B cell (primary cell): ENCODE measurements around the gene MBTPS1. TPM values are rescaled to one million over a fixed set of nuclear protein-coding genes. Genes with fewer than 3 reads are reported as not detected.

Experiments used
- ATAC-seq: fragments of 200-7000 bp; cut with Tn5 transposase; one replicate; pipeline ENCODE4 v1.10.0; 2021; ENCODE audit warnings: low read depth, mild to moderate bottlenecking, moderate number of reproducible peaks, moderate library complexity
- CTCF ChIA-PET: fragments of 350-600 bp; sonication (Branson Sonifier 250); formaldehyde crosslinking; loops from one replicate; lab custom pipeline; 2021; ENCODE audit warnings: antibody characterized with exemption, inconsistent platforms; lab: Charles Lee
- POLR2A ChIA-PET: fragments of 350-600 bp; sonication (Branson Sonifier 250); formaldehyde crosslinking; loops from one replicate; lab custom pipeline; 2021; ENCODE audit warnings: antibody characterized with exemption; lab: Charles Lee
- DNase-seq: peaks from one replicate; pipeline ENCODE4 v3.0.0; 2013
- H2AFZ ChIP-seq: 2 replicates; pipeline ENCODE4 v1.6.1; 2012; ENCODE audit warnings: mild to moderate bottlenecking, low read depth, low read length; ENCODE audit not compliant: insufficient read depth, poor library complexity, severe bottlenecking
- H3K27ac ChIP-seq, 2 donors: 1 replicate in 1 of 2; 2 replicates in 1 of 2; pipeline ENCODE4 v1.5.1; 2012 to 2013; ENCODE audit warnings: low read length in 2 of 2, mild to moderate bottlenecking in 2 of 2, moderate library complexity in 1 of 2
- H3K27me3 ChIP-seq, 4 experiments: fragments of 200-600 bp in 1 of 4; sonication (generic) in 1 of 4; replicated peaks in 1 of 4; 1 replicate in 2 of 4; 2 replicates in 2 of 4; pipeline versions ENCODE4 v1.6.1 to v1.7.0; 2013 to 2016; ENCODE audit warnings: low read length in 3 of 4, mild to moderate bottlenecking in 2 of 4, mixed read lengths in 1 of 4, moderate library complexity in 1 of 4; ENCODE audit not compliant: insufficient read depth in 4 of 4, control insufficient read depth in 3 of 4; ENCODE audit errors: control extremely low read depth in 1 of 4
- H3K36me3 ChIP-seq, 2 experiments: replicated peaks in 1 of 2; 1 replicate in 1 of 2; 2 replicates in 1 of 2; pipeline versions ENCODE4 v1.6.1 to v1.7.1; 2013; ENCODE audit warnings: low read length in 1 of 2; ENCODE audit not compliant: insufficient read depth in 2 of 2, control insufficient read depth in 1 of 2; ENCODE audit errors: control extremely low read depth in 1 of 2, extremely low read depth in 1 of 2
- H3K4me1 ChIP-seq, 2 donors: fragments of 200-600 bp in 1 of 2; sonication (generic) in 1 of 2; 1 replicate in 1 of 2; 2 replicates in 1 of 2; pipeline versions ENCODE4 v1.5.1 to v1.6.1; 2013 to 2017; ENCODE audit warnings: low read length in 2 of 2; ENCODE audit not compliant: control insufficient read depth in 2 of 2, insufficient read depth in 2 of 2
- H3K4me2 ChIP-seq: replicated peaks from 2 replicates; pipeline ENCODE3; 2012; ENCODE audit warnings: mild to moderate bottlenecking, low read depth, low read length; ENCODE audit not compliant: poor library complexity, severe bottlenecking
- H3K4me3 ChIP-seq, 5 experiments: fragments of 200-600 bp in 1 of 5; sonication (generic) in 1 of 5; 1 replicate in 3 of 5; 2 replicates in 2 of 5; pipeline versions ENCODE4 v1.5.1 to v1.7.0; 2011 to 2016; ENCODE audit warnings: low read length in 4 of 5, mild to moderate bottlenecking in 4 of 5, low read depth in 2 of 5, control low read depth in 1 of 5, moderate library complexity in 1 of 5; ENCODE audit not compliant: insufficient read depth in 1 of 5; ENCODE audit errors: control extremely low read depth in 1 of 5, extremely low read depth in 1 of 5
- H3K79me2 ChIP-seq: fragments of 200-600 bp; sonication (generic); one replicate; pipeline ENCODE4 v1.6.0; 2016; ENCODE audit warnings: low read length; ENCODE audit not compliant: control insufficient read depth, insufficient read depth
- H3K9ac ChIP-seq: fragments of 200-600 bp; sonication (generic); 2 replicates; pipeline ENCODE4 v1.6.1; 2017; ENCODE audit warnings: mild to moderate bottlenecking, low read length, moderate library complexity
- H3K9me3 ChIP-seq, 3 donors: one replicate each; pipeline versions ENCODE4 v1.6.1 to v1.7.1; 2013; ENCODE audit warnings: low read length in 2 of 3; ENCODE audit not compliant: control insufficient read depth in 2 of 3, insufficient read depth in 1 of 3; ENCODE audit errors: control extremely low read depth in 1 of 3
- H4K20me1 ChIP-seq: 2 replicates; pipeline ENCODE4 v1.6.0; 2012; ENCODE audit warnings: mild to moderate bottlenecking, low read length; ENCODE audit not compliant: insufficient read depth, control insufficient read depth, poor library complexity, severe bottlenecking
- H3K27ac Mint-ChIP-seq: one replicate; pipeline ENCODE4 v1.8.0; 2021; ENCODE audit warnings: mixed read lengths
- H3K27me3 Mint-ChIP-seq: one replicate; pipeline ENCODE4 v1.8.0; 2021; ENCODE audit warnings: mixed read lengths
- H3K4me1 Mint-ChIP-seq: one replicate; pipeline ENCODE4 v1.8.0; 2021; ENCODE audit warnings: mixed read lengths
- H3K4me3 Mint-ChIP-seq: one replicate; pipeline ENCODE4 v1.8.0; 2021; ENCODE audit warnings: mixed read lengths
- H3K9me3 Mint-ChIP-seq: one replicate; pipeline ENCODE4 v1.8.0; 2022; ENCODE audit warnings: mixed read lengths; ENCODE audit not compliant: insufficient read depth
- EZH2 ChIP-seq: IDR thresholded peaks from 2 replicates; pipeline ENCODE4 v1.6.1; 2012; ENCODE audit warnings: borderline replicate concordance, low read depth, mild to moderate bottlenecking, moderate library complexity, low read length; ENCODE audit not compliant: insufficient read depth, poor library complexity, severe bottlenecking
- WGBS: methylation state at CpG from one replicate; pipeline ENCODE4 v1.1.5; 2013; ENCODE audit warnings: missing lambda C conversion rate; ENCODE audit not compliant: insufficient coverage; 5-methylcytosine and 5-hydroxymethylcytosine counted together
- intact Hi-C: fragments of 100-400 bp; cut with micrococcal nuclease; formaldehyde crosslinking; loops from one replicate; pipeline ENCODE4 v1.10.0; 2022
- polyA plus RNA-seq: library from polyadenylated mRNA; depleted of rRNA; stranded (reverse); fragments of >200 nt; gene quantifications from 2 replicates; pipeline ENCODE4 v1.2.3, GENCODE V29; 2012
- total RNA-seq, 2 donors: library from RNA; stranded (reverse); fragments of 120-200 nt in 1 of 2; gene quantifications; 1 replicate in 1 of 2; 2 replicates in 1 of 2; pipeline versions ENCODE4 v1.2.3 to v1.2.4, GENCODE V29; 2013 to 2022
- TF ChIP-seq, protein P1 (sequence below): fragments of 200-600 bp; IDR thresholded peaks from one replicate; pipeline ENCODE4 v1.8.0; 2022; ENCODE audit warnings: antibody characterized with exemption, mild to moderate bottlenecking

The MBTPS1 gene
- total and polyA plus RNA-seq, 2 donors (not counting 1 experiment from before 2014, with no cell fraction given), result 85.9 to 120 TPM

DNA sequence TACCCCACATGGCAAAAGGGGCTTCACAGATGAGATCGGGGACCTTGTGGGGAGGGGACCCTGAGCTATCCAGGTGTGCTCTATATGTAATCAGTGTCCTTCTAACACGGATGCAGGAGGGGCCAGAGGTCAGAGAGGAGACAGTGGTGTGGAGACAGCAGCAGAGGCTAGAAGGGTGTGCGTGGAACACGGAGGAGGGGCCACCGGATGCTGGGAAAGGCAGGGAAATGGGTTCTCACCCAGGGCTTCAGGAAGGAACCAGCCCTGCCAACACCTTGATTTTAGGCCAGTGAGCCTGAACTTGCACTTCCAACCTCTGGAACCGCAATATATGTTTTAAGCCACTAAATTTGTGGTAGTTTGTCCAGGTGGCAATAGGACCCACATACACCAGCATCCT lies 69.5 kb downstream of the MBTPS1 start:
- Histone ChIP-seq H3K4me2 (no peak overlapping the region), H4K20me1 (no peaks in the 10 kb centered on the region), H3K27ac (no peak overlapping the region), H3K4me3 (no peak overlapping the region), H3K27me3 (peaks cover 0 to 19% (median 3%) of the 10 kb centered on the region in 4 experiments), H3K9me3 (peaks cover 0 to 2% (median 0%) of the 10 kb centered on the region in 3 donors), H3K79me2 (no peaks in the 10 kb centered on the region), H3K9ac (no peak overlapping the region), H3K4me1 (no peaks in the 10 kb centered on the region), H2AFZ (no peak overlapping the region), H3K36me3 (peaks cover 4 to 22% of the 10 kb centered on the region in 2 experiments)
- Mint-ChIP-seq H3K4me1 (no peaks in the 10 kb centered on the region), H3K27me3 (peaks cover 18% of the 10 kb centered on the region), H3K9me3 (no peaks in the 10 kb centered on the region), H3K27ac (no peak overlapping the region), H3K4me3 (no peak overlapping the region)
- WGBS, result 84% methylated on average over 6 of the region's 6 CpGs
- ATAC-seq (no peak), DNase-seq (no peak)
- TF ChIP-seq EZH2, result no peak
- TF ChIP-seq, protein P1, sequence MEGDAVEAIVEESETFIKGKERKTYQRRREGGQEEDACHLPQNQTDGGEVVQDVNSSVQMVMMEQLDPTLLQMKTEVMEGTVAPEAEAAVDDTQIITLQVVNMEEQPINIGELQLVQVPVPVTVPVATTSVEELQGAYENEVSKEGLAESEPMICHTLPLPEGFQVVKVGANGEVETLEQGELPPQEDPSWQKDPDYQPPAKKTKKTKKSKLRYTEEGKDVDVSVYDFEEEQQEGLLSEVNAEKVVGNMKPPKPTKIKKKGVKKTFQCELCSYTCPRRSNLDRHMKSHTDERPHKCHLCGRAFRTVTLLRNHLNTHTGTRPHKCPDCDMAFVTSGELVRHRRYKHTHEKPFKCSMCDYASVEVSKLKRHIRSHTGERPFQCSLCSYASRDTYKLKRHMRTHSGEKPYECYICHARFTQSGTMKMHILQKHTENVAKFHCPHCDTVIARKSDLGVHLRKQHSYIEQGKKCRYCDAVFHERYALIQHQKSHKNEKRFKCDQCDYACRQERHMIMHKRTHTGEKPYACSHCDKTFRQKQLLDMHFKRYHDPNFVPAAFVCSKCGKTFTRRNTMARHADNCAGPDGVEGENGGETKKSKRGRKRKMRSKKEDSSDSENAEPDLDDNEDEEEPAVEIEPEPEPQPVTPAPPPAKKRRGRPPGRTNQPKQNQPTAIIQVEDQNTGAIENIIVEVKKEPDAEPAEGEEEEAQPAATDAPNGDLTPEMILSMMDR, result no peak
- CTCF ChIA-PET, result no interaction called here
- intact Hi-C loops, result no loop called here
- POLR2A ChIA-PET, result no interaction called here

DNA sequence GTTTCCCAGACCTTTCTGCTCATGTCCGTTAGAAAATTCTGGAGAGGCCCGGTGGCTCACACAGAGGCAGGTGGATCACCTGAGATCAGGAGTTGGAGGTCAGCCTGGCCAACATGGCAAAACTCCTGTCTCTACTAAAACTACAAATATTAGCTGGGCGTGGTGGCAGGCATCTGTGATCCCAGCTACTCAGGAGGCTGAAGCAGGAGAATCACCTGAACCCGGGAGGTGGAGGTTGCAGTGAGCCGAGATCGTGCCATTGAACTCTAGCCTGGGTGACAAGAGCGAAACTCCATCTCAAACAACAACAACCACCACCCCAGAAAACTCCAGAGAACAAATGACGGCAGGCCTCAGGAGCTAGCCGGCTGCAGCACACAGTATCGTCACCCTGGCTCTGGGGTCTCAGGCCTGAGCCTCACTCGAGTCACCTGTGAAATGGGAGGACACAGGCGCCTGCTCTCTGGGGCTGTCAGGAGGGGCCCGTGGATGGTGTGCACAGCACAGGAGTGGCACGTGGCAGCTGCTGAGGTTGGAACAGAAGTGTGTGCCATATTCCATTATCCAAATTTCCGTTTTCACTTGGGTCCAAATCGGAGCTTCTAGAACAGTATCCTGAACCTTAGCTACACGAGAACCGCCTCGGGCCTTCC lies 70.8 kb downstream of the MBTPS1 start:
- no peak overlapping the region for H2AFZ ChIP-seq
- ATAC-seq, result no peak
- WGBS, result 93% methylated on average over 18 of the region's 19 CpGs
- ChIA-PET POLR2A (interaction anchor here (0.7 kb wide), 1 partner anchor 129 kb away, joined by 8 read pairs; no protein-coding TSS in a partner anchor), CTCF (interaction anchor here (1.3 kb wide), 1 partner anchor 15 kb away, joined by 12 read pairs; no protein-coding TSS in a partner anchor)
- H4K20me1 ChIP-seq, result no peaks in the 10 kb centered on the region
- no peak for TF ChIP-seq EZH2
- TF ChIP-seq, protein P1, result no peak
- H3K4me1 Mint-ChIP-seq, result no peaks in the 10 kb centered on the region
- H3K79me2 ChIP-seq, result no peaks in the 10 kb centered on the region
- no peak overlapping the region for H3K27ac Mint-ChIP-seq
- no peak overlapping the region for H3K9ac ChIP-seq
- intact Hi-C loops, result no loop called here
- H3K36me3 ChIP-seq, result peaks cover 4 to 19% of the 10 kb centered on the region in 2 experiments
- H3K27me3 ChIP-seq, result peaks cover 0 to 23% (median 3%) of the 10 kb centered on the region in 4 experiments
- DNase-seq, result no peak
- H3K4me3 Mint-ChIP-seq, result no peak overlapping the region
- no peak overlapping the region for H3K4me3 ChIP-seq
- H3K9me3 ChIP-seq, result peaks cover 0 to 2% (median 0%) of the 10 kb centered on the region in 3 donors
- no peak overlapping the region for H3K4me2 ChIP-seq
- H3K27ac ChIP-seq, result no peak overlapping the region
- H3K4me1 ChIP-seq, result no peaks in the 10 kb centered on the region
- H3K9me3 Mint-ChIP-seq, result no peaks in the 10 kb centered on the region
- H3K27me3 Mint-ChIP-seq, result peaks cover 19% of the 10 kb centered on the region
